DND-41 (cell line): ENCODE measurements around the gene C1QTNF12.

Experiments
- ATAC-seq: fragments of 200-7000 bp; cut with Tn5 transposase; 3 replicates; pipeline ENCODE4 v1.9.1; 2021; ENCODE audit warnings: low read depth; ENCODE audit not compliant: insufficient read depth
- DNase-seq: peaks from one replicate; pipeline ENCODE4 v3.0.0-alpha.2; 2020
- H2AFZ ChIP-seq: 2 replicates; pipeline ENCODE4 v1.6.0; 2012; ENCODE audit warnings: low read depth, low read length
- H3K27ac ChIP-seq: 2 replicates; pipeline ENCODE4 v1.5.1; 2012; ENCODE audit warnings: low read length, inconsistent platforms
- H3K27me3 ChIP-seq: fragments of 200-600 bp; sonication (generic); 2 replicates; pipeline ENCODE4 v1.6.0; 2012; ENCODE audit warnings: low read length, mild to moderate bottlenecking, inconsistent platforms; ENCODE audit not compliant: insufficient read depth, poor library complexity
- H3K36me3 ChIP-seq: 2 replicates; pipeline ENCODE4 v1.5.1; 2012; ENCODE audit warnings: low read length, inconsistent platforms; ENCODE audit not compliant: insufficient read depth
- H3K4me1 ChIP-seq: 2 replicates; pipeline ENCODE4 v1.5.1; 2012; ENCODE audit warnings: mild to moderate bottlenecking, low read length; ENCODE audit not compliant: insufficient read depth
- H3K4me2 ChIP-seq: 2 replicates; pipeline ENCODE4 v1.6.0; 2012; ENCODE audit warnings: mild to moderate bottlenecking, moderate library complexity, low read length, inconsistent platforms; ENCODE audit not compliant: insufficient read depth
- H3K4me3 ChIP-seq, 2 experiments: fragments of 200-600 bp in 1 of 2; shearing (Covaris generic) in 1 of 2; 2 replicates each; pipeline ENCODE4 v1.5.1; 2012 to 2016; ENCODE audit warnings: inconsistent platforms in 2 of 2, low read length in 2 of 2, mild to moderate bottlenecking in 2 of 2, low read depth in 1 of 2, moderate library complexity in 1 of 2
- H3K79me2 ChIP-seq: 2 replicates; pipeline ENCODE4 v1.6.0; 2012; ENCODE audit warnings: low read length, inconsistent platforms; ENCODE audit not compliant: insufficient read depth
- H3K9ac ChIP-seq: 2 replicates; pipeline ENCODE4 v1.6.0; 2012; ENCODE audit warnings: low read depth, mild to moderate bottlenecking, inconsistent platforms, low read length, moderate library complexity
- H3K9me3 ChIP-seq: 2 replicates; pipeline ENCODE4 v1.5.1; 2012; ENCODE audit warnings: low read length, moderate library complexity, mild to moderate bottlenecking, inconsistent platforms; ENCODE audit not compliant: insufficient read depth, severe bottlenecking
- H4K20me1 ChIP-seq: 2 replicates; pipeline ENCODE4 v1.6.0; 2012; ENCODE audit warnings: low read length; ENCODE audit not compliant: insufficient read depth
- CTCF ChIP-seq: IDR thresholded peaks from 2 replicates; pipeline ENCODE4 v1.5.1; 2012; ENCODE audit warnings: borderline replicate concordance, low read length, moderate library complexity, mild to moderate bottlenecking; ENCODE audit not compliant: poor library complexity, severe bottlenecking; ENCODE audit errors: extremely low read depth
- EZH2 ChIP-seq: IDR thresholded peaks from 3 replicates; pipeline ENCODE4 v1.6.1; 2012; ENCODE audit warnings: borderline replicate concordance, low read depth, mild to moderate bottlenecking, moderate library complexity, low read length, inconsistent platforms; ENCODE audit not compliant: severe bottlenecking

The C1QTNF12 gene

GRCh38 chr1:1221887-1222574 lies 24.5 kb downstream of the C1QTNF12 start:
- ATAC-seq (no peak; the same call in 2 of the 3 replicates), DNase-seq (no peak)
- H3K4me3 ChIP-seq, result no peak overlapping the region
- no peak overlapping the region for H3K27ac ChIP-seq
- TF ChIP-seq CTCF (no peak), EZH2 (no peak)
- H4K20me1 ChIP-seq, result peaks cover 64% of the 10 kb centered on the region
- H3K9me3 ChIP-seq, result no peaks in the 10 kb centered on the region
- H3K9ac ChIP-seq, result no peak overlapping the region
- H3K79me2 ChIP-seq, result peaks cover 30% of the 10 kb centered on the region
- H3K4me1 ChIP-seq, result no peaks in the 10 kb centered on the region
- no peak overlapping the region for H2AFZ ChIP-seq
- H3K36me3 ChIP-seq, result peaks cover 92% of the 10 kb centered on the region
- H3K4me2 ChIP-seq, result no peak overlapping the region
- no peaks in the 10 kb centered on the region for H3K27me3 ChIP-seq

DNA sequence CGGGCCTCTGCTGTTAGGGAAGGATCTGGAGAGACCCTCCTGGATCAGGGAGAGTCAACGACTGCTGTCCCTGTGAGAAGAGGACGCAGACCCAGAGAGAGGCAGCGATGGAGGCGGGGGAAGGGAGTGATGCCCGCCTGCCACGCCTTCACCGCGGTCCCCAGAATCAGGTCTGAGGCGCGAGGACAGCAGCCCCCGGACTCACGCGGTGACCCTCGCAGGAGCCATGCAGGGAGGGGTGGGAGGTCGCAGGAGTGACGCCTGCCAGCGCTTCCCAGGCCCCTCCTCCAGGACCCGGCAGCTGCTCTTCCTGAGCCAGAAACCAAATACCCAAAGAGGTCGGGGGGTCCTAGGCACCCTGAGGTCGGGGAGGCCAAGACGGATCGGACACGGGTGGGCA lies 26.3 kb downstream of the C1QTNF12 start:
- Histone ChIP-seq H2AFZ (no peak overlapping the region), H3K4me1 (no peaks in the 10 kb centered on the region), H3K9me3 (no peaks in the 10 kb centered on the region), H3K27me3 (no peaks in the 10 kb centered on the region), H3K4me3 (no peak overlapping the region), H3K79me2 (peaks cover 12% of the 10 kb centered on the region), H3K27ac (no peak overlapping the region), H4K20me1 (peaks cover 60% of the 10 kb centered on the region), H3K36me3 (peaks cover 88% of the 10 kb centered on the region), H3K4me2 (no peak overlapping the region), H3K9ac (no peak overlapping the region)
- ATAC-seq, result no peak
- no peak for TF ChIP-seq EZH2
- no peak for TF ChIP-seq CTCF
- no peak for DNase-seq

DNA sequence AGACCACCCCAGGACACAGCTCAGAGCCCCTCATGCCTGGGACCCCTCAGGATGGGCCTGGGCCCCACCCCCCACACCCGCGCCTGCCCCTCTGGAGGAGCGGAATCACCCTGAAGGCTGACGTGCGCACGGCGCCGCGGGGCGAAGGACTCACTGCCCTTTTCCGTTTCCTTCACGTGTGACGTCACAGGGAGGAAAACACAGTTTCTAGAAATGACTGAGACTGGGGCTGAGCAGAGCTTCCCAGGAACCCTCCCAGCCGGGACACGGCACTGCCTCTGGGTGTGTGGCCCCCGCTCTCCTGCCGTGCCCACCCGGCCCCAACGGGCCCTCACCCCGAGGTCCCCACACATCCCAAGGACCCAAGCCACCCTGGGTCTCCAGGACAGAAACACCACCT lies 27.2 kb downstream of the C1QTNF12 start:
- H3K9me3 ChIP-seq, result no peaks in the 10 kb centered on the region
- no peak overlapping the region for H3K9ac ChIP-seq
- no peak overlapping the region for H3K27ac ChIP-seq
- H3K4me2 ChIP-seq, result no peak overlapping the region
- no peak for DNase-seq
- no peak overlapping the region for H3K4me3 ChIP-seq
- H3K79me2 ChIP-seq, result peaks cover 6% of the 10 kb centered on the region; the same call in 1 of the 2 replicates
- TF ChIP-seq CTCF, result no peak
- peaks cover 57% of the 10 kb centered on the region for H4K20me1 ChIP-seq
- H3K27me3 ChIP-seq, result no peaks in the 10 kb centered on the region
- ATAC-seq, result no peak
- H3K36me3 ChIP-seq, result peaks cover 81% of the 10 kb centered on the region
- no peak overlapping the region for H2AFZ ChIP-seq
- H3K4me1 ChIP-seq, result no peaks in the 10 kb centered on the region
